Breast epithelium (tissue), 4 donors: ENCODE measurements around the gene ANXA4. TPM values are rescaled to one million over a fixed set of nuclear protein-coding genes. Genes with fewer than 3 reads are reported as not detected.
"Not testable (repeated sequence)": the region's sequence is repeated elsewhere in the genome, so short reads cannot be mapped to it uniquely, and the experiment has no call there.

ENCODE experiments used
- DNase-seq, 2 donors: peaks; one replicate each; pipeline ENCODE4 v3.0.0-alpha.2; 2019; ENCODE audit warnings: low spot score in 2 of 2
- H3K27ac ChIP-seq, 2 donors: fragments of 200-600 bp; sonication (generic) in 1 of 2; one replicate each; pipeline ENCODE4 v1.5.1; 2016 to 2019; ENCODE audit warnings: mild to moderate bottlenecking in 1 of 2
- H3K27me3 ChIP-seq, 2 donors: fragments of 200-600 bp; sonication (generic) in 1 of 2; one replicate each; pipeline versions ENCODE4 v1.5.1 to v1.6.0; 2017 to 2019; ENCODE audit warnings: control low read depth in 1 of 2, mild to moderate bottlenecking in 1 of 2
- H3K36me3 ChIP-seq: fragments of 200-600 bp; one replicate; pipeline ENCODE4 v1.5.1; 2019
- H3K4me1 ChIP-seq, 2 donors: fragments of 200-600 bp; sonication (generic); one replicate each; pipeline ENCODE4 v1.5.1; 2016 to 2019; ENCODE audit warnings: control low read depth in 1 of 2
- H3K4me3 ChIP-seq, 3 donors: fragments of 200-600 bp; sonication (generic); 1 replicate in 2 of 3; 2 replicates in 1 of 3; pipeline ENCODE4 v1.5.1; 2016 to 2019; ENCODE audit warnings: mild to moderate bottlenecking in 3 of 3, moderate library complexity in 2 of 3
- H3K9me3 ChIP-seq, 2 donors: fragments of 200-600 bp; sonication (generic) in 1 of 2; one replicate each; pipeline ENCODE4 v1.5.1; 2016 to 2019; ENCODE audit warnings: control low read depth in 1 of 2
- POLR2A ChIP-seq: fragments of 450-650 bp; IDR thresholded peaks from one replicate; pipeline ENCODE4 v1.6.1; 2016; ENCODE audit warnings: antibody characterized with exemption, mild to moderate bottlenecking, moderate library complexity
- POLR2AphosphoS5 ChIP-seq, 3 donors: sonication (generic); formaldehyde crosslinking; IDR thresholded peaks; one replicate each; pipeline ENCODE4 v1.6.1; 2017; ENCODE audit warnings: antibody characterized with exemption in 3 of 3
- intact Hi-C: fragments of 100-400 bp; cut with DNase I; formaldehyde crosslinking; loops from one replicate; pipeline ENCODE4 v1.15.1; 2023; ENCODE audit warnings: low total_unique reads
- total RNA-seq, 3 donors: library from RNA; depleted of rRNA; stranded (reverse); fragments of >200 nt; gene quantifications; one replicate each; pipeline ENCODE4 v1.1.0, GENCODE V29; 2016
- TF ChIP-seq, protein P1 (sequence below), 3 donors: fragments of 450-650 bp; IDR thresholded peaks; one replicate each; pipeline ENCODE4 v1.5.1; 2016 to 2017; ENCODE audit warnings: antibody characterized with exemption in 3 of 3, mild to moderate bottlenecking in 3 of 3, moderate library complexity in 3 of 3

Gene ANXA4
- total RNA-seq, 3 donors from 2014 or later = 61.6 to 77.1 (median 65.6) TPM

DNA sequence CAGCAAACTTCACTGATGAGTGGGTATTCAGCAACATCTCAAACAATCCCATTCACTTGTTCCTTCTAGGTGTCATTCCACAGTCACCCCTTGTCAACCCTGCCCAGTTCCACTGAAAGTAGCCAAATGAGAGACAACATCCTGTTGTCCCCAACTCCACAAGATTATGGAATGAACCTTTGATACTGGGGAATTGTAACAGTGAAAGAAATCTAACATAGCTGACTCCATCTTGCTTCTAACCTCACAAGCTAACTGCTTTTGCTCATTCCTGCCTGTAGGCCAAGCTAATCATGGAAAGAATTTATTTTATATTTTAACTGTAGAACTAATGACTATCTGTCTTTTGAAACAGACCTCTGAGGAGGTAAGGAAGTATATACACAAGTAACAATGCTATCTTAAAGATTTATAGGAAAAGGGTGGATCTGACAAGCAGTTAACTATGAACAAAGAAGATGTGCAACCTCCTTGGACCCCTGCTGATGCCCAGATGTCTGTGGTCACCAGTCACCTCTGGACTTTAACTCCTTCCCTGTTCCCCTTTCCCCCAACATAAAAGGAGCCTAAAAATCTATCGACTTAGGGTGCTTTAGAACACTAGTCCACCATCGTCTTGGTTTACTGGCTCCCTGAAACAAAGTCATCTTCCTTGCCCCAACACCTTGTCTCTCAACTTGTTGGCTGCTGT, 6.9 kb upstream of the ANXA4 start:
- no peak for DNase-seq
- Histone ChIP-seq H3K9me3 (no peaks in the 10 kb centered on the region), H3K27ac (no peak overlapping the region), H3K27me3 (no peaks in the 10 kb centered on the region), H3K4me3 (no peak overlapping the region), H3K36me3 (no peaks in the 10 kb centered on the region), H3K4me1 (no peaks in the 10 kb centered on the region)
- TF ChIP-seq POLR2AphosphoS5 (IDR thresholded peaks at IDR 0.05) = no peak
- TF ChIP-seq, protein P1, sequence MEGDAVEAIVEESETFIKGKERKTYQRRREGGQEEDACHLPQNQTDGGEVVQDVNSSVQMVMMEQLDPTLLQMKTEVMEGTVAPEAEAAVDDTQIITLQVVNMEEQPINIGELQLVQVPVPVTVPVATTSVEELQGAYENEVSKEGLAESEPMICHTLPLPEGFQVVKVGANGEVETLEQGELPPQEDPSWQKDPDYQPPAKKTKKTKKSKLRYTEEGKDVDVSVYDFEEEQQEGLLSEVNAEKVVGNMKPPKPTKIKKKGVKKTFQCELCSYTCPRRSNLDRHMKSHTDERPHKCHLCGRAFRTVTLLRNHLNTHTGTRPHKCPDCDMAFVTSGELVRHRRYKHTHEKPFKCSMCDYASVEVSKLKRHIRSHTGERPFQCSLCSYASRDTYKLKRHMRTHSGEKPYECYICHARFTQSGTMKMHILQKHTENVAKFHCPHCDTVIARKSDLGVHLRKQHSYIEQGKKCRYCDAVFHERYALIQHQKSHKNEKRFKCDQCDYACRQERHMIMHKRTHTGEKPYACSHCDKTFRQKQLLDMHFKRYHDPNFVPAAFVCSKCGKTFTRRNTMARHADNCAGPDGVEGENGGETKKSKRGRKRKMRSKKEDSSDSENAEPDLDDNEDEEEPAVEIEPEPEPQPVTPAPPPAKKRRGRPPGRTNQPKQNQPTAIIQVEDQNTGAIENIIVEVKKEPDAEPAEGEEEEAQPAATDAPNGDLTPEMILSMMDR (IDR thresholded peaks at IDR 0.05) = no peak
- TF ChIP-seq POLR2A = no peak
- intact Hi-C loops = no loop called here

DNA sequence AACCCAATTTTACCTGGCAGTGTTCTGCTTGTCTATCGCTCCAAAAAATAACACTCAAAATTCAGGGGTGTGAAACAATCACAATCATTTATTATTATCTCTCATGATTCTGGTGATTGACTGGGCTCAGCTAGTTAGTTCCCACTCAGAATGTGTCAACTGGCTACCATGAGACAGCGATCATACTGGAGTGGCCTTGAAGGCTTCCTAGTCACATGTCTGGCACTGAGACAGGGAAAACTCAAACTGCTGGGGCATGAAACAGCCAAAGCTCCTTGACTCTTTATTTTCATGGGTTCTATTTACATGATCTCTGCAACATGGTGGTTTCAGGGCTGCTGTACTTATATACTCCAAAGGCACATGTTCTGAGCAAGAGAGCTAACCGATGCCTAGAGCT, 6.2 kb upstream of the ANXA4 start:
- Histone ChIP-seq H3K27me3 (no peaks in the 10 kb centered on the region), H3K9me3 (no peaks in the 10 kb centered on the region), H3K4me1 (no peaks in the 10 kb centered on the region), H3K4me3 (no peak overlapping the region), H3K27ac (no peak overlapping the region), H3K36me3 (no peaks in the 10 kb centered on the region)
- TF ChIP-seq POLR2A (no peak), POLR2AphosphoS5 (IDR thresholded peaks at IDR 0.05) (no peak)
- TF ChIP-seq, protein P1 (IDR thresholded peaks at IDR 0.05) = no peak
- intact Hi-C loops = no loop called here
- DNase-seq = no peak

DNA sequence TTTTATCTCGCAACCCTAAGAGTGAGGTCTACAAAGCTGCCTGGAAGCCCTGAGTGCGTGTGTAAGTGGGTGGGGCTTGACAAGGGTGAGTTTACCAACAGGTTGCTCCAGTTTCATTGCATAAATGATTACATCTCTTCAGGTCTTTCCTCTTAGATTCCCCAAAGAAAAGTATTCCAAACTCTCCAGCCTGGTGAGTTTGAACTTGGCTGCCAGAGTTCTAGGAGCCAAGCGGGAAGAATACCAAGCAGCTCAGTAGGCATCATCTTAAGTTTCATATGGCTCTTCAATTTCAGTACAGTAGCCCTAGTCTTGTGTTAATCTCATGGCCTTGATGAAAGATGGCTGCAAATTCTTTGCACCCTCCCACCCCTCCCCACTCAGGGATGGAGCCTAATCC, 3.8 kb upstream of the ANXA4 start:
- H3K27me3 ChIP-seq, H3K27ac ChIP-seq, H3K36me3 ChIP-seq, intact Hi-C loops, DNase-seq, H3K4me3 ChIP-seq, H3K9me3 ChIP-seq, H3K4me1 ChIP-seq: not testable (repeated sequence)

DNA sequence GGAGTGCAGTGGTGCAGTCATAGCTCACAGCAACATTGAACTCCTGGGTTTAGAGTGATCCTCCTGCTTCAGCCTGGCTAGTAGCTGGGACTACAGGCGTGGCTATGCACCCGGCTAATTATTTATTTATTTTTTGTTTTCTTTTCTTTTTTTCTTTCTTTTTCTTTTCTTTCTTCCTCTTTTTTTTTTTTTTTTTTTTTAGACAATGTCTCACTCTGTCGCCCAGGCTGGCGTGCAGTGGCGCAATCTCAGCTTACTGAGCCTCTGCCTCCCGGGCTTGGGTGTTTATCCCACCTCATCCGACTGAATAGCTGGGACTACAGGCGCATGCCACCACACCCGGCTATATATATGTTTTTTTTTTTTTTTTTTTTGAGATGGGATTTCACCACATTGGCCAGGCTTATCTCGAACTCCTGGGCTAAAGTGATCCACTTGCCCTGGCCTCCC, 1.4 kb upstream of the ANXA4 start:
- Histone ChIP-seq H3K9me3 (no peaks in the 10 kb centered on the region), H3K4me1 (peaks cover 0 to 10% of the 10 kb centered on the region in 2 donors), H3K27ac (peak overlapping the region; percentile 96 to 97), H3K4me3 (peak overlapping the region; percentile 79 to 95 (median 88)), H3K36me3 (no peaks in the 10 kb centered on the region), H3K27me3 (no peaks in the 10 kb centered on the region)
- TF ChIP-seq POLR2AphosphoS5 (IDR thresholded peaks at IDR 0.05) (no peak), POLR2A (no peak)
- TF ChIP-seq, protein P1 (IDR thresholded peaks at IDR 0.05) = no peak
- DNase-seq = peak in 1 of 2 donors; percentile 33
- intact Hi-C loops = no loop called here

DNA sequence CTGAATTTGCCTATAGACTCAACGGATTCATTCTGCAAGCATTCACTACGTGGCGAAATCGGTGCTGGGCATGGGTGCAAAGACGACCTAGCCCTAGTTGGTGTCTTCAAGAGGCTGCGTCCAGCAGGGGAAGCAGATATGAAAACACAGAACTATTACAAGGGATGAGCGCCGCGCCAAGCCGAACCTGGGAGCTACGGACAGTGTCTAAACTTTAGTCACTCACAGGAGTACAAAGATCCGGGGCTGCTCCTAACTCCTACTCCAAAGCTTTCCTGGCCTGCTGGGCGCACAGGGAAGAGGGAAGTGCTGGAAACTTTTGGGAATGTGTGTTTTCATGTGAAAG, 732 bp upstream of the ANXA4 start:
- intact Hi-C loops = no loop called here
- H3K4me3 ChIP-seq = peak overlapping the region; percentile 79 to 95 (median 88)
- no peak for TF ChIP-seq POLR2A
- TF ChIP-seq, protein P1 (IDR thresholded peaks at IDR 0.05) = peak in 1 of 3 donors; percentile 13
- peak in 1 of 3 donors; percentile 46 for TF ChIP-seq POLR2AphosphoS5 (IDR thresholded peaks at IDR 0.05)
- peaks cover 0 to 10% of the 10 kb centered on the region in 2 donors for H3K4me1 ChIP-seq
- no peaks in the 10 kb centered on the region for H3K36me3 ChIP-seq
- peak overlapping the region; percentile 96 to 97 for H3K27ac ChIP-seq
- peak; percentile 46 to 58 for DNase-seq
- H3K9me3 ChIP-seq = no peaks in the 10 kb centered on the region
- no peaks in the 10 kb centered on the region for H3K27me3 ChIP-seq
